Measurements from ENCODE around the gene ADCY10. TPM values are rescaled to one million over a fixed set of nuclear protein-coding genes. Genes with fewer than 3 reads are reported as not detected.

The ADCY10 gene
- polyA plus RNA-seq, 3 donors: 0.09 TPM; not detected in 2

- H3K4me3 ChIP-seq (replicated peaks in 1 of 3; ENCODE audit: low read depth in 2 of 3, low read length in 3 of 3): no peak overlapping the region
- no peak overlapping the region for H3K27ac ChIP-seq (ENCODE audit: low read depth in 1 of 2, low read length in 2 of 2)
- intact Hi-C loops (cut with micrococcal nuclease): no loop called here
- no peak overlapping the region for H2AFZ ChIP-seq (ENCODE audit: insufficient read depth, low read depth, low read length, poor library complexity, severe bottlenecking)
- no peak overlapping the region for H3K4me2 ChIP-seq (replicated peaks; ENCODE audit: extremely low read depth, low read length, poor library complexity, severe bottlenecking)
- H3K36me3 ChIP-seq (replicated peaks in 1 of 2; ENCODE audit: control insufficient read depth in 1 of 2, insufficient read depth in 2 of 2, low read length in 2 of 2): peaks cover 8 to 25% of the 10 kb centered on the region in 2 donors
- no peak overlapping the region for H3K9ac ChIP-seq (ENCODE audit: insufficient read depth, low read length, poor library complexity, severe bottlenecking)
- no CpG with 5 or more reads among the region's 1 CpG for WGBS (ENCODE audit: insufficient coverage)
- no peaks in the 10 kb centered on the region for H3K4me1 ChIP-seq (ENCODE audit: control insufficient read depth in 1 of 2, insufficient read depth in 2 of 2, low read length in 2 of 2)
- TF ChIP-seq CTCF (IDR thresholded peaks at IDR 0.05): no peak
- DNase-seq: no peak
- no peaks in the 10 kb centered on the region for H3K27me3 ChIP-seq (ENCODE audit: control insufficient read depth in 2 of 2, insufficient read depth in 2 of 2, low read length in 2 of 2)
- Mint-ChIP-seq H3K27ac (no peak overlapping the region), H3K36me3 (peaks cover 23 to 48% of the 10 kb centered on the region in 2 donors), H3K4me1 (no peaks in the 10 kb centered on the region), H3K27me3 (ENCODE audit: low read depth in 3 of 3) (no peaks in the 10 kb centered on the region), H3K4me3 (no peak overlapping the region), H3K9me3 (peaks cover 0 to 7% (median 3%) of the 10 kb centered on the region in 7 donors)
- H3K9me3 ChIP-seq (replicated peaks in 1 of 2; ENCODE audit: control insufficient read depth in 1 of 2, insufficient read depth in 1 of 2, low read length in 2 of 2): no peaks in the 10 kb centered on the region
- H3K79me2 ChIP-seq (ENCODE audit: insufficient read depth, low read length): no peaks in the 10 kb centered on the region
- H4K20me1 ChIP-seq (ENCODE audit: insufficient read depth, low read length): no peaks in the 10 kb centered on the region
These were observed 131.0 kb downstream of the ADCY10 start for GRCh38 chr1:167782946-167783345.

GRCh38 chr1:167781558-167781957 lies 132.4 kb downstream of the ADCY10 start:
- H3K27ac ChIP-seq (ENCODE audit: low read depth in 1 of 2, low read length in 2 of 2): no peak overlapping the region
- intact Hi-C loops (cut with micrococcal nuclease): no loop called here
- no peak overlapping the region for H3K4me2 ChIP-seq (replicated peaks; ENCODE audit: extremely low read depth, low read length, poor library complexity, severe bottlenecking)
- H3K9me3 ChIP-seq (replicated peaks in 1 of 2; ENCODE audit: control insufficient read depth in 1 of 2, insufficient read depth in 1 of 2, low read length in 2 of 2): no peaks in the 10 kb centered on the region
- no peaks in the 10 kb centered on the region for H3K79me2 ChIP-seq (ENCODE audit: insufficient read depth, low read length)
- peaks cover 2% of the 10 kb centered on the region for H3K4me1 Mint-ChIP-seq
- no peaks in the 10 kb centered on the region for H3K27me3 ChIP-seq (ENCODE audit: control insufficient read depth in 2 of 2, insufficient read depth in 2 of 2, low read length in 2 of 2)
- no peaks in the 10 kb centered on the region for H3K27me3 Mint-ChIP-seq (ENCODE audit: low read depth in 3 of 3)
- no peak for DNase-seq
- H3K27ac Mint-ChIP-seq: no peak overlapping the region
- no peaks in the 10 kb centered on the region for H3K4me1 ChIP-seq (ENCODE audit: control insufficient read depth in 1 of 2, insufficient read depth in 2 of 2, low read length in 2 of 2)
- H3K9ac ChIP-seq (ENCODE audit: insufficient read depth, low read length, poor library complexity, severe bottlenecking): no peak overlapping the region
- no CpG with 5 or more reads among the region's 2 CpGs for WGBS (ENCODE audit: insufficient coverage)
- no peak for TF ChIP-seq CTCF (IDR thresholded peaks at IDR 0.05)
- no peak overlapping the region for H3K4me3 Mint-ChIP-seq
- H3K36me3 Mint-ChIP-seq: peaks cover 27 to 49% of the 10 kb centered on the region in 2 donors
- no peak overlapping the region for H2AFZ ChIP-seq (ENCODE audit: insufficient read depth, low read depth, low read length, poor library complexity, severe bottlenecking)
- H3K36me3 ChIP-seq (replicated peaks in 1 of 2; ENCODE audit: control insufficient read depth in 1 of 2, insufficient read depth in 2 of 2, low read length in 2 of 2): peaks cover 9 to 26% of the 10 kb centered on the region in 2 donors
- H4K20me1 ChIP-seq (ENCODE audit: insufficient read depth, low read length): no peaks in the 10 kb centered on the region
- no peak overlapping the region for H3K4me3 ChIP-seq (replicated peaks in 1 of 3; ENCODE audit: low read depth in 2 of 3, low read length in 3 of 3)
- H3K9me3 Mint-ChIP-seq: peaks cover 0 to 7% (median 3%) of the 10 kb centered on the region in 7 donors

All from CD14-positive monocyte (primary cell).